Measurements from ENCODE around the gene ATG4B. TPM values are rescaled to one million over a fixed set of nuclear protein-coding genes. Genes with fewer than 3 reads are reported as not detected.

ATG4B gene
- total and polyA plus RNA-seq, 2 of the 4 experiments (the other 2 are of a cell fraction) = 113 to 146 TPM

DNA sequence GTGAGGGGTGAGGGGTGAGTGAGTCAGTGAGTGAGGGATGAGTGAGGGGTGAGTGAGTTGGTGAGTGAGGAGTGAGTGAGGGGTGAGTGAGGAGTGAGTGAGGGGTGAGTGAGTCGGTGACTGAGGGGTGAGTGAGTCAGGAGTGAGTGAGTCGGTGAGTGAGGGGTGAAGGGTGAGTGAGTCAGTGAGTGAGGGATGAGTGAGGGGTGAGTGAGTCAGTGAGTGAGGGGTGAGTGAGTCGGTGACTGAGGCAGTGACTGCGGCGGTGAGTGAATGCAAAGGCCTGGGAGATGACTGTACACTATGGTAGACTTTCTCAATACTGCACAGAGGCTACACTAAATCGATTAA is 17.1 kb upstream of the ATG4B start:
- no peak overlapping the region for H3K4me2 ChIP-seq (ENCODE audit: low read depth, low read length)
- in situ Hi-C loops (cut with MboI; ENCODE audit: low sequenced_read_pairs) (no loop called here), dilution Hi-C loops (cut with HindIII; ENCODE audit: low sequenced_read_pairs, unreplicated experiment) (no loop called here), intact Hi-C loops (cut with micrococcal nuclease) (no loop called here)
- H2BK15ac ChIP-seq (ENCODE audit: low read depth, low read length) = no peak overlapping the region
- no peak overlapping the region for H4K91ac ChIP-seq (ENCODE audit: insufficient read depth, low read depth, low read length)
- H3K9me1 ChIP-seq (ENCODE audit: insufficient read depth, low read length) = peaks cover 12% of the 10 kb centered on the region; the same call in 1 of the 2 replicates
- H2AK5ac ChIP-seq (ENCODE audit: low read depth, low read length) = no peak overlapping the region
- H4K20me1 ChIP-seq (ENCODE audit: insufficient read depth, low read length) = peaks cover 57% of the 10 kb centered on the region
- H3K18ac ChIP-seq (ENCODE audit: low read depth, low read length) = no peak overlapping the region
- BruUV-seq (replicated peaks) = no TSS peak
- ATAC-seq (ENCODE audit: low read depth) = no peak
- no peaks in the 10 kb centered on the region for H3K4me1 ChIP-seq (ENCODE audit: control insufficient read depth, insufficient read depth, low read length)
- no peak overlapping the region for H3K23ac ChIP-seq (ENCODE audit: low read depth, low read length)
- peaks cover 36 to 76% of the 10 kb centered on the region in 2 experiments for H3K79me1 ChIP-seq (ENCODE audit: low read depth in 1 of 2, low read length in 2 of 2)
- no peak overlapping the region for H3K27ac ChIP-seq (ENCODE audit: insufficient read depth, low read length)
- peak; percentile 33 for DNase-seq
- H2AFZ ChIP-seq (replicated peaks; ENCODE audit: low read length, poor library complexity) = no peak overlapping the region
- H3K4me3 ChIP-seq (ENCODE audit: insufficient read depth, low read depth, low read length) = no peak overlapping the region
- 100% methylated on average over 1 of the region's 6 CpGs; no CpG with 5 or more reads in 1 of the 2 experiments for WGBS, 2 experiments (ENCODE audit: extremely low coverage in 2 of 2, insufficient read length in 1 of 2)
- ChIA-PET POLR2A (ENCODE audit: unreplicated experiment) (no interaction called here), CTCF (no interaction called here)
- H3K27me3 ChIP-seq (ENCODE audit: control insufficient read depth, insufficient read depth, low read length) = no peaks in the 10 kb centered on the region
- no peak for TF ChIP-seq POLR2A (IDR thresholded peaks at IDR 0.05; ENCODE audit: low read depth, low read length)
- TF ChIP-seq FOS (IDR thresholded peaks at IDR 0.05; ENCODE audit: low read depth, low read length) = peak; percentile 85
- peaks cover 9% of the 10 kb centered on the region for H3K36me3 ChIP-seq (ENCODE audit: control insufficient read depth, insufficient read depth, low read length)
- H4K8ac ChIP-seq (ENCODE audit: low read depth in 2 of 2, low read length in 2 of 2) = no peak overlapping the region
- no peak overlapping the region for H3K14ac ChIP-seq (replicated peaks; ENCODE audit: low read depth, low read length)
- H2BK5ac ChIP-seq (ENCODE audit: low read depth, low read length, poor library complexity, severe bottlenecking) = no peak overlapping the region
- H3K56ac ChIP-seq (ENCODE audit: extremely low read depth, insufficient read depth, low read length) = no peak overlapping the region
- no peak overlapping the region for H3K4ac ChIP-seq (ENCODE audit: low read depth, low read length)
- H2BK20ac ChIP-seq (ENCODE audit: low read depth, low read length) = no peak overlapping the region
- no peaks in the 10 kb centered on the region for H3K9me3 ChIP-seq (ENCODE audit: control insufficient read depth, insufficient read depth, low read length)
- no peak overlapping the region for H3K9ac ChIP-seq (ENCODE audit: low read depth, low read length)
- no peak overlapping the region for H2AK9ac ChIP-seq (replicated peaks; ENCODE audit: low read depth, low read length, poor library complexity)
- H4K5ac ChIP-seq (ENCODE audit: low read depth, low read length) = no peak overlapping the region
- no peak overlapping the region for H2BK120ac ChIP-seq (ENCODE audit: low read depth, low read length)
